ENCODE data around the gene EXOC4.

EXOC4 gene

DNA sequence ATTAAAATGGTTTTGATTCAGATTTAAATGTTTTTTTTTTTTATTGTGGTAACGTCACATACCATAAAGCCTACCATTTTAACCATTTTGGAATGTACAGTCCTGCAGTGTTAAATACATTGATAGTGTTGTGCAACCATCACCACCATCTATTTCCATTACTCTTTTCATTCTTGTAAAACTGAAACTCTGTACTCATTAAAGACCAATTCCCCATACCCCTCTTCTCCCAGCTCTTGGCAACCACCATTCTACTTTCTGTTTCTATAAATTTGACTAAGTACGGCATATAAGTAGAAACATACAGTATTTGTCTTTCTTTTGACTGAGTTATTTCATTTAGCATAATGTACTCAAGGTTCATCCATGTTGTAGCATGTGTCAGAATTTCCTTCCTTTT lies 96.2 kb downstream of the EXOC4 start:
- no peak for TF ChIP-seq EZH2phosphoT487 (IDR thresholded peaks at IDR 0.05; ENCODE audit: borderline replicate concordance, low read length)
- TF ChIP-seq, protein P1, sequence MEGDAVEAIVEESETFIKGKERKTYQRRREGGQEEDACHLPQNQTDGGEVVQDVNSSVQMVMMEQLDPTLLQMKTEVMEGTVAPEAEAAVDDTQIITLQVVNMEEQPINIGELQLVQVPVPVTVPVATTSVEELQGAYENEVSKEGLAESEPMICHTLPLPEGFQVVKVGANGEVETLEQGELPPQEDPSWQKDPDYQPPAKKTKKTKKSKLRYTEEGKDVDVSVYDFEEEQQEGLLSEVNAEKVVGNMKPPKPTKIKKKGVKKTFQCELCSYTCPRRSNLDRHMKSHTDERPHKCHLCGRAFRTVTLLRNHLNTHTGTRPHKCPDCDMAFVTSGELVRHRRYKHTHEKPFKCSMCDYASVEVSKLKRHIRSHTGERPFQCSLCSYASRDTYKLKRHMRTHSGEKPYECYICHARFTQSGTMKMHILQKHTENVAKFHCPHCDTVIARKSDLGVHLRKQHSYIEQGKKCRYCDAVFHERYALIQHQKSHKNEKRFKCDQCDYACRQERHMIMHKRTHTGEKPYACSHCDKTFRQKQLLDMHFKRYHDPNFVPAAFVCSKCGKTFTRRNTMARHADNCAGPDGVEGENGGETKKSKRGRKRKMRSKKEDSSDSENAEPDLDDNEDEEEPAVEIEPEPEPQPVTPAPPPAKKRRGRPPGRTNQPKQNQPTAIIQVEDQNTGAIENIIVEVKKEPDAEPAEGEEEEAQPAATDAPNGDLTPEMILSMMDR (IDR thresholded peaks at IDR 0.05; ENCODE audit: low read depth, low read length, poor library complexity, severe bottlenecking) = no peak
- H3K4me3 ChIP-seq (ENCODE audit: low read length) = no peak overlapping the region
- H3K4me2 ChIP-seq (ENCODE audit: low read length) = no peak overlapping the region
- no peaks in the 10 kb centered on the region for H3F3A ChIP-seq (ENCODE audit: control insufficient read depth, insufficient read depth)
- H3K79me2 ChIP-seq (ENCODE audit: control insufficient read depth, low read length) = 0 out of 2 replicates have a peak, but pooled peaks cover 3% of the 10 kb centered on the region
- H3K27ac ChIP-seq (ENCODE audit: low read depth, low read length) = no peak overlapping the region
- H4K20me1 ChIP-seq (ENCODE audit: control insufficient read depth, insufficient read depth, low read depth, low read length) = no peaks in the 10 kb centered on the region
- no peaks in the 10 kb centered on the region for H3K36me3 ChIP-seq (ENCODE audit: control insufficient read depth, low read length)
- no peaks in the 10 kb centered on the region for H3K9me2 ChIP-seq (replicated peaks; ENCODE audit: control insufficient read depth, low read length)
- no peaks in the 10 kb centered on the region for H3K4me1 ChIP-seq (ENCODE audit: control insufficient read depth, low read length)
- H3K27me3 ChIP-seq (ENCODE audit: control insufficient read depth, low read length) = no peaks in the 10 kb centered on the region
- H3K9me3 ChIP-seq (ENCODE audit: control insufficient read depth, insufficient read depth, low read length) = peaks cover 9% of the 10 kb centered on the region

DNA sequence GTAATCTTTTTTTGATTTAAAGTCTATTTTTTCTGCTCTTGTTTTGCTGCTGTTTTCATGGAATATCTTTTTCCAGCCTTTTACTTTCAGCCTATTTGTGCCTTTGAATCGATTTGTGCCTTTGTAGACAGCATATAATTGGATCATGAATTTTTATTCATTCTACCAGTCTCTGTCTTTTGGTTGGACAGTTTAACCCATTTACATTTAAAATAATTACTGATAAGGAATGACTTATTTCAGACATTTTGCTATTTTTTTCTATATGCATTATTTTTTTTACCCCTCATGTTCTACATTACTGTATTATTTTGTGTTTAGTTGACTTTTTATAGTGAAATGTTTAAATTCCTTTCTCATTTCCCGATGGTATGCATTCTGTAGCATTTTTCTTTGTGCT lies 99.6 kb downstream of the EXOC4 start:
- no peak overlapping the region for H3K4me3 ChIP-seq (ENCODE audit: low read length)
- H3K79me2 ChIP-seq (ENCODE audit: control insufficient read depth, low read length) = 0 out of 2 replicates have a peak, but pooled peaks cover 3% of the 10 kb centered on the region
- no peaks in the 10 kb centered on the region for H3K9me2 ChIP-seq (replicated peaks; ENCODE audit: control insufficient read depth, low read length)
- no peaks in the 10 kb centered on the region for H3K4me1 ChIP-seq (ENCODE audit: control insufficient read depth, low read length)
- TF ChIP-seq, protein P1 (IDR thresholded peaks at IDR 0.05; ENCODE audit: low read depth, low read length, poor library complexity, severe bottlenecking) = no peak
- TF ChIP-seq EZH2phosphoT487 (IDR thresholded peaks at IDR 0.05; ENCODE audit: borderline replicate concordance, low read length) = no peak
- no peaks in the 10 kb centered on the region for H3F3A ChIP-seq (ENCODE audit: control insufficient read depth, insufficient read depth)
- H4K20me1 ChIP-seq (ENCODE audit: control insufficient read depth, insufficient read depth, low read depth, low read length) = no peaks in the 10 kb centered on the region
- no peak overlapping the region for H3K27ac ChIP-seq (ENCODE audit: low read depth, low read length)
- no peaks in the 10 kb centered on the region for H3K27me3 ChIP-seq (ENCODE audit: control insufficient read depth, low read length)
- H3K9me3 ChIP-seq (ENCODE audit: control insufficient read depth, insufficient read depth, low read length) = peaks cover 9% of the 10 kb centered on the region
- no peak overlapping the region for H3K4me2 ChIP-seq (ENCODE audit: low read length)
- peaks cover 11% of the 10 kb centered on the region; the same call in 1 of the 2 replicates for H3K36me3 ChIP-seq (ENCODE audit: control insufficient read depth, low read length)

DNA sequence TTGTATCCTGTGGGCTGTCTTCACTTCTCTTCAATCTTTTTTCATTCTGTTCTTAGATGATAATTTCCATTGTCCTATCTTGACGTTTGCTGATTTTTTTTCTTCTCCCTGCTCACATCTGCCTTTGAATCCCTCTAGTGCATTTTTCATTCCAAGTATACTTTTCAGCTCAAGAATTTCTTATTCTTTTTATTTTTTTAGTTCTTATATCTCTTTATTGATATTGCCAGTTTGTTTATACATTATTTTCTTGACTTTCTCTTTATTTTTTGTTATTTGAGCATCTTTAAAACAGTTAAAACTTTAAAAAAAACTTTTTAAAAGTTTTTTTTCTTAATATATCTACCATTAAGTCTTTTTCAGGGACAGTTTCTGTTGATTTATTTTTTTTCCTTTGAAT lies 100.9 kb downstream of the EXOC4 start:
- no peaks in the 10 kb centered on the region for H3F3A ChIP-seq (ENCODE audit: control insufficient read depth, insufficient read depth)
- H3K27me3 ChIP-seq (ENCODE audit: control insufficient read depth, low read length) = no peaks in the 10 kb centered on the region
- H3K4me3 ChIP-seq (ENCODE audit: low read length) = no peak overlapping the region
- peaks cover 11% of the 10 kb centered on the region; the same call in 1 of the 2 replicates for H3K36me3 ChIP-seq (ENCODE audit: control insufficient read depth, low read length)
- H3K79me2 ChIP-seq (ENCODE audit: control insufficient read depth, low read length) = 0 out of 2 replicates have a peak, but pooled peaks cover 3% of the 10 kb centered on the region
- TF ChIP-seq EZH2phosphoT487 (IDR thresholded peaks at IDR 0.05; ENCODE audit: borderline replicate concordance, low read length) = no peak
- TF ChIP-seq, protein P1 (IDR thresholded peaks at IDR 0.05; ENCODE audit: low read depth, low read length, poor library complexity, severe bottlenecking) = no peak
- H3K9me3 ChIP-seq (ENCODE audit: control insufficient read depth, insufficient read depth, low read length) = peaks cover 9% of the 10 kb centered on the region
- H3K4me1 ChIP-seq (ENCODE audit: control insufficient read depth, low read length) = no peaks in the 10 kb centered on the region
- H4K20me1 ChIP-seq (ENCODE audit: control insufficient read depth, insufficient read depth, low read depth, low read length) = no peaks in the 10 kb centered on the region
- no peak overlapping the region for H3K4me2 ChIP-seq (ENCODE audit: low read length)
- no peak overlapping the region for H3K27ac ChIP-seq (ENCODE audit: low read depth, low read length)
- no peaks in the 10 kb centered on the region for H3K9me2 ChIP-seq (replicated peaks; ENCODE audit: control insufficient read depth, low read length)

Data from DOHH2 (cell line).